Gastroesophageal sphincter (tissue), 2 donors: ENCODE data around the gene LRRC3.

ENCODE experiments used
- POLR2A ChIP-seq, 2 donors: fragments of 450-650 bp; IDR thresholded peaks; one replicate each; pipeline ENCODE4 v1.6.1; 2017; ENCODE audit warnings: antibody characterized with exemption in 2 of 2, mild to moderate bottlenecking in 2 of 2, moderate library complexity in 1 of 2
- POLR2AphosphoS5 ChIP-seq: sonication (generic); formaldehyde crosslinking; IDR thresholded peaks from one replicate; pipeline ENCODE4 v1.6.1; 2017; ENCODE audit warnings: antibody characterized with exemption

DNA sequence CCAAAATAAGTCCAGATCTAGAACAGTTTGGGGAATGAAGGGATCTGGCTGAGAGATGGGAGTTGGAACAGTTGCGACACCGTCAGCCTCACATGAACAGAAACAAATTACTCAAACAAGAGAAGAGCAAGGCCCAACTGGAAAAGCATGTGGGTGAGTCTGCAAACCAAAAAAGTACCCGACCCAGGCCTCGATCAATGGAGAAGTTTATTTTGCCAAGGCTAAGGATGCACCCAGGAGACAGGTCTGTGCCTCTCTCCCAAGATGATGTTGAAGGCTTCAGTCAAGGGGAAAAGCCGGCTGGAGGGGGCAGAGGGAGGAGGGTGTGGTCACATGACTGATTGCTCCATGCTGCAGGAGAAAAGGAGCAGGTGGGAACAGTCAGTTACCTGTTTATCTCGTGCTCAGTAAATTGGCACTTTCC is 42.4 kb downstream of the LRRC3 start:
- TF ChIP-seq POLR2AphosphoS5 (no peak), POLR2A (IDR thresholded peaks at IDR 0.05) (no peak)
